ENCODE measurements around the gene GASK1B. TPM values are rescaled to one million over a fixed set of nuclear protein-coding genes. Genes with fewer than 3 reads are reported as not detected.

The GASK1B gene
- total RNA-seq, 1 donor from 2014 or later = 29.1 TPM

DNA sequence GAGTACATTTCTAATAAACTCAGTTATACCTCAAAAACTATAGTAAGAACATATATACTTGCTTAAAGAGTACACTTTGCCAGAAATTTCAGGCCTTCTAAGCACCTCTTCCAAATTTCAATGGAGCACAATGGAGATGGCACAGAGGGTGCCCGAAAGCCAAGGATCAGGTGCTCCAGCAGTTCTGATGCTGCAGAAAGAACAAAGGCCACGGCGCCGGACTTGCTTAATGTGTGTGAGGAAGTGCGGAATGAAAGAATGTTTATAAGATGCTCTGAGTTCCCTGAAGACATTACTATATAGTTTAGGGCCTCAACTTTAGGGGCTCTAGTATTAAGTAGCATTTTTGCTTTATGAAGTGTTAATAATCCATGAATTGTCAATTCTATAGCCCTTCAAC is 44.3 kb downstream of the GASK1B start:
- Mint-ChIP-seq H3K4me3 (no peak overlapping the region), H3K27ac (no peak overlapping the region), H3K9me3 (no peaks in the 10 kb centered on the region), H3K4me1 (peaks cover 7% of the 10 kb centered on the region), H3K27me3 (ENCODE audit: low read depth) (no peaks in the 10 kb centered on the region), H3K36me3 (peaks cover 21% of the 10 kb centered on the region)
- no peak for TF ChIP-seq CTCF (IDR thresholded peaks at IDR 0.05; ENCODE audit: unreplicated experiment)
- no peak for DNase-seq (ENCODE audit: low spot score in 2 of 2, unreplicated experiment in 2 of 2)

DNA sequence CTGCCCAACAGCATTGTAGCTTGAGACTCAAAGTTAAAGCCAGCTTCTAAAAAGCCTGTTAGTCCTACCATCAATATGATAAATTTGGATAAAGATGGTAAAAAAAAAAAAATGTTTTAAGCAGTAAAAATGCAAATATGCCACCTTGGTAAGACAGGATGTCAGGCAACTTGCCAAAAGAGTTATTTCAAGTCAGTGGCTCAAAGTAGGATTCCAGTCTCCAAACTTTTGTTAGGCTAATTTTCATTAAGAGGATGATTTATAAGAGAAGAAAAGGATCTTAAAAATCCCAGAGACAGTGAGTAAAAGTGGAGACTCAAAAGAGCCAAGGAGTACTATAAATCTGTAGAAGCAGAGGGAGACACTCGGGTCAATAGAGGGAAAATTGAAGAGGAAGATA is 47.5 kb downstream of the GASK1B start:
- Mint-ChIP-seq H3K36me3 (peaks cover 18% of the 10 kb centered on the region), H3K9me3 (no peaks in the 10 kb centered on the region), H3K4me3 (no peak overlapping the region), H3K4me1 (peaks cover 19% of the 10 kb centered on the region), H3K27me3 (ENCODE audit: low read depth) (no peaks in the 10 kb centered on the region), H3K27ac (no peak overlapping the region)
- no peak for DNase-seq (ENCODE audit: low spot score in 2 of 2, unreplicated experiment in 2 of 2)
- no peak for TF ChIP-seq CTCF (IDR thresholded peaks at IDR 0.05; ENCODE audit: unreplicated experiment)

Other genes with a start within 250 kb of the GASK1B start
- gene TMEM144, start 37.5 kb upstream of the GASK1B start, total RNA-seq = 5.4 to 6.3 TPM (median 5.7 TPM) in 3 replicates